Keratinocyte (primary cell): Measurements from ENCODE around the gene DSCAML1. TPM values are rescaled to one million over a fixed set of nuclear protein-coding genes. Genes with fewer than 3 reads are reported as not detected.

ENCODE experiments used
- DNase-seq: peaks from one replicate; pipeline ENCODE4 v3.0.0-alpha.2; 2011; ENCODE audit warnings: low read depth, missing footprints, low spot score
- FAIRE-seq: peaks from 2 replicates; lab custom pipeline; 2011; peaks lifted over from hg19 to GRCh38; lab: Jason Lieb, UNC
- H2AFZ ChIP-seq: 2 replicates; pipeline ENCODE4 v1.6.0; 2012; ENCODE audit warnings: low read length, control low read depth, inconsistent platforms; ENCODE audit not compliant: control insufficient read depth
- H3K27ac ChIP-seq: 2 replicates; pipeline ENCODE4 v1.5.1; 2011; ENCODE audit warnings: low read length; ENCODE audit not compliant: control insufficient read depth, insufficient read depth
- H3K27me3 ChIP-seq: 3 replicates; pipeline ENCODE4 v1.6.0; 2011; ENCODE audit warnings: low read length; ENCODE audit not compliant: control insufficient read depth, insufficient read depth; ENCODE audit errors: extremely low read depth
- H3K36me3 ChIP-seq, 2 experiments: 2 replicates in 1 of 2; 3 replicates in 1 of 2; pipeline ENCODE4 v1.5.1; 2011; ENCODE audit warnings: low read length in 2 of 2, mild to moderate bottlenecking in 1 of 2; ENCODE audit not compliant: control insufficient read depth in 2 of 2, insufficient read depth in 2 of 2; ENCODE audit errors: extremely low read depth in 1 of 2
- H3K4me1 ChIP-seq: 3 replicates; pipeline ENCODE4 v1.5.1; 2011; ENCODE audit warnings: low read length; ENCODE audit not compliant: control insufficient read depth, insufficient read depth; ENCODE audit errors: extremely low read depth
- H3K4me2 ChIP-seq: 3 replicates; pipeline ENCODE4 v1.6.0; 2011; ENCODE audit warnings: low read depth, low read length; ENCODE audit not compliant: control insufficient read depth, insufficient read depth; ENCODE audit errors: extremely low read depth
- H3K4me3 ChIP-seq, 3 experiments: fragments of 200-600 bp in 1 of 3; sonication (generic) in 1 of 3; 2 replicates in 2 of 3; 3 replicates in 1 of 3; pipeline ENCODE4 v1.5.1; 2011 to 2016; ENCODE audit warnings: low read length in 3 of 3, mild to moderate bottlenecking in 3 of 3, control low read depth in 2 of 3, inconsistent platforms in 1 of 3, low read depth in 1 of 3, mixed read lengths in 1 of 3, mixed run types in 1 of 3, moderate library complexity in 1 of 3; ENCODE audit not compliant: control insufficient read depth in 2 of 3, insufficient read depth in 2 of 3; ENCODE audit errors: extremely low read depth in 1 of 3
- H3K79me2 ChIP-seq: 2 replicates; pipeline ENCODE4 v1.6.0; 2012; ENCODE audit warnings: low read length; ENCODE audit not compliant: control insufficient read depth, insufficient read depth
- H3K9ac ChIP-seq: 3 replicates; pipeline ENCODE4 v1.6.0; 2011; ENCODE audit warnings: low read length; ENCODE audit not compliant: control insufficient read depth, insufficient read depth; ENCODE audit errors: extremely low read depth
- H3K9me1 ChIP-seq: 3 replicates; pipeline ENCODE4 v1.6.0; 2011; ENCODE audit warnings: low read length; ENCODE audit not compliant: control insufficient read depth, insufficient read depth; ENCODE audit errors: extremely low read depth
- H3K9me3 ChIP-seq: 2 replicates; pipeline ENCODE4 v1.5.1; 2012; ENCODE audit warnings: low read depth, low read length; ENCODE audit not compliant: control insufficient read depth
- H4K20me1 ChIP-seq: 3 replicates; pipeline ENCODE4 v1.6.0; 2011; ENCODE audit warnings: low read length; ENCODE audit not compliant: control insufficient read depth, insufficient read depth; ENCODE audit errors: extremely low read depth
- CTCF ChIP-seq, 3 experiments: IDR thresholded peaks in 1 of 3; conservative IDR thresholded peaks in 1 of 3; optimal IDR thresholded peaks in 1 of 3; 2 replicates in 2 of 3; 3 replicates in 1 of 3; pipeline versions ENCODE3 to v1.5.1; 2011; ENCODE audit warnings: low read length in 3 of 3, mild to moderate bottlenecking in 3 of 3, moderate library complexity in 2 of 3, control low read depth in 1 of 3, inconsistent platforms in 1 of 3; ENCODE audit not compliant: insufficient read depth in 2 of 3; ENCODE audit errors: extremely low read depth in 1 of 3
- EZH2 ChIP-seq: IDR thresholded peaks from one replicate; pipeline ENCODE4 v1.6.1; 2012; ENCODE audit warnings: inconsistent platforms, mild to moderate bottlenecking, low read length, moderate library complexity
- dilution Hi-C: fragments of 300-500 bp; cut with MboI; formaldehyde crosslinking; loops from one replicate; pipeline ENCODE4 v1.7.0; 2020; ENCODE audit warnings: low sequenced_read_pairs; ENCODE audit not compliant: extremely low pct_ligation_motif_present
- polyA plus RNA-seq, 5 experiments: library from polyadenylated mRNA; depleted of rRNA in 3 of 5; stranded (reverse) in 3 of 5; stranded (forward) in 1 of 5; unstranded in 1 of 5; fragments of >200 nt; gene quantifications; 1 replicate in 1 of 5; 2 replicates in 3 of 5; 3 replicates in 1 of 5; pipeline versions ENCODE4 v1.2.1 to v1.2.3, GENCODE V29; 2011 to 2012; ENCODE audit warnings: missing spikeins in 2 of 5, low read depth in 1 of 5, low replicate concordance in 1 of 5

The DSCAML1 gene
- polyA plus RNA-seq, 1 donor (not counting 4 experiments of a cell fraction or from before 2014, with no cell fraction given) = not detected

GRCh38 chr11:117481885-117482284, 315.1 kb downstream of the DSCAML1 start:
- Histone ChIP-seq H3K36me3 (no peaks in the 10 kb centered on the region), H2AFZ (no peak overlapping the region), H3K27ac (no peak overlapping the region), H3K9me3 (no peaks in the 10 kb centered on the region), H3K4me2 (no peak overlapping the region), H3K4me1 (no peaks in the 10 kb centered on the region), H3K4me3 (no peak overlapping the region), H3K9ac (no peak overlapping the region), H3K27me3 (peaks cover 20% of the 10 kb centered on the region), H3K9me1 (no peaks in the 10 kb centered on the region), H3K79me2 (no peaks in the 10 kb centered on the region), H4K20me1 (no peaks in the 10 kb centered on the region)
- dilution Hi-C loops = no loop called here
- no peak for FAIRE-seq
- no peak for DNase-seq
- TF ChIP-seq EZH2 (no peak), CTCF (optimal IDR thresholded peaks at IDR 0.05 in 1 of 3, IDR thresholded peaks at IDR 0.05 in 1 of 3, conservative IDR thresholded peaks at IDR 0.05 in 1 of 3; ENCODE audit: extremely low read depth in 1 of 3, insufficient read depth in 2 of 3, low read length in 3 of 3) (no peak)

GRCh38 chr11:117481036-117481435, 316.0 kb downstream of the DSCAML1 start:
- Histone ChIP-seq H3K9ac (no peak overlapping the region), H3K4me3 (no peak overlapping the region), H3K27me3 (peaks cover 20% of the 10 kb centered on the region), H4K20me1 (no peaks in the 10 kb centered on the region), H3K4me2 (no peak overlapping the region), H3K4me1 (no peaks in the 10 kb centered on the region), H3K36me3 (no peaks in the 10 kb centered on the region), H3K79me2 (no peaks in the 10 kb centered on the region), H3K9me3 (no peaks in the 10 kb centered on the region), H3K27ac (no peak overlapping the region), H2AFZ (no peak overlapping the region), H3K9me1 (no peaks in the 10 kb centered on the region)
- TF ChIP-seq EZH2 (no peak), CTCF (optimal IDR thresholded peaks at IDR 0.05 in 1 of 3, IDR thresholded peaks at IDR 0.05 in 1 of 3, conservative IDR thresholded peaks at IDR 0.05 in 1 of 3; ENCODE audit: extremely low read depth in 1 of 3, insufficient read depth in 2 of 3, low read length in 3 of 3) (no peak)
- dilution Hi-C loops = no loop called here
- FAIRE-seq = no peak
- no peak for DNase-seq
